ENCODE results near the gene VPS9D1. TPM values are rescaled to one million over a fixed set of nuclear protein-coding genes. Genes with fewer than 3 reads are reported as not detected.

VPS9D1 gene, protein sequence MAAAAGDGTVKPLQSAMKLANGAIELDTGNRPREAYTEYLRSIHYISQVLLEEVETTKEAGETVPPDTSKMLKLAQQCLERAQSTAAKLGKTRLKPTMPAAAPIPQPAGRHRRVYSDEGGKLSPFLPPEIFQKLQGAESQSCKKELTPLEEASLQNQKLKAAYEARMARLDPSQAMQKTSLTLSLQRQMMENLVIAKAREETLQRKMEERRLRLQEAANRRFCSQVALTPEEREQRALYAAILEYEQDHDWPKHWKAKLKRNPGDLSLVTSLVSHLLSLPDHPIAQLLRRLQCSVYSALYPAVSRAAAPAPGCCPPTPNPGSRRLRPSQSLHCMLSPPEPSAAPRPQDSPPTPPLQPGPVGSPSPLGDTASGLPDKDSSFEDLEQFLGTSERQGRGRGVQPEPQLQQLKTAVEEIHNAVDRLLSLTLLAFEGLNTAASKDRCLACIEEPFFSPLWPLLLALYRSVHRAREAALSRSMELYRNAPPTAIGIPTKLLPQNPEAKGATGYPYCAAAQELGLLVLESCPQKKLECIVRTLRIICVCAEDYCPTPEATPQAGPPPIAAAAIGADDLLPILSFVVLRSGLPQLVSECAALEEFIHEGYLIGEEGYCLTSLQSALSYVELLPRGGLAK
- 9.1 TPM for total RNA-seq (ENCODE audit: insufficient read depth, low replicate concordance)

DNA sequence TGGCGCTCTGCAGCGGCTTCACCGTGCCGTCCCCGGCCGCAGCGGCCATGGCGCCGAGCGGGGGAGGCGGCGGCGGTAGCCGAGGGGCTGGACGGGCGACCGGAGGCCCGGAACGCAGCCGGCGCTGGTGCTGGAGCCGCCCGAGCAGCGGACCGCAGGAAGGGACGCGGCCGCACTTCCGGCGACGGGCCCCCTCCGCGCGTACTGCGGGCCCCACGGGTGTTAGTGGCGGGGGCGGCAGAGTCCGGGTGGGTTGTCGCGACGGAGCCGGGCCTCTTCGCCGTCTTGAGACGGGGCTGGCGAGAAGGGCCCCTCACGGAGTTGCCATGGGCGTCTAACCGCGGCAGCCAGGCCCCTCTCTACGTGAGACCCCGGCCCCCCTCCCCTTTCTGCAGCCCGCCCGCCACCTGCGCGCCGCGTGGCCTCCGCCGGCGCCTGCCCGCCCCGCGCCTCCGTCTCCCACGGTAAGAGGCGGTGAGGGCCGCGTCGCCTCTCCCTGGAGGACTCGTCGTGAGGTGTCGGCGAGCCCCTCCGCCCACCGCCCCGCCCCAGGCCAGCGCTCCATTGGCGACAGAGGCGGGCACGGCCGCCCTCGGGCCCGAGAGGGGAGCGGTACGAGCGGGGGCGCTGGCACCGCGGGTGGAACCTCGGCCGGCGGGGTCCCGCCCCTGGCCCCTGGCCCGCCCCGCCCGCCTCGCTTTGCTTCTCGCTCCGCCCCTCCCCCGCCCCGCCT lies at the start of gene VPS9D1, which contains the start of gene ZNF276:
Gene VPS9D1 (minus strand): TSS at position 86 of the 733 bp plus-strand sequence. CDS start 37 bp downstream, at position 49.
Gene ZNF276 (plus strand): TSS at position 725 of the 733 bp plus-strand sequence. CDS start 104 bp downstream, outside the sequence.
- DNase-seq (ENCODE audit: low spot score): peak; percentile 90

DNA sequence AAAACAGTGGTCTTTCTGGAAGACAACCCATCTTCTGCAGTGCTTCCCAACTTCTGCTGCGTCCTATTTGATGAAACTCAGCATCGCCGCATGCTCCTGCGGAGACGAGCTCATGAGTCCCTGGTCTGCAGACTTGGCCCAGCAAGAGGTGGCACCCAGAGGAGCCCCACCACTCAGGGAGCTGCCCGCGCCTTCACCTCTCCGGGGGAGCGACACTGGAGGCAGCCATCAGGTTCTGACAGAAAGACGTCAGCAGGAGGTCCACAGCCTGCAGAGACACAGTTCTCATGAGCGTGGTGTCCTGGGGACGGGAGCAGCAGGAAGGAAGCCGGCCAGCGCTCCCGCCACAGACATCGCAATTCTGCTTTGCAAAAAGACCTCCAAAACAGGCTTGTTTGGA lies 49.7 kb upstream of the VPS9D1 start:
- no peak for DNase-seq (ENCODE audit: low spot score)

DNA sequence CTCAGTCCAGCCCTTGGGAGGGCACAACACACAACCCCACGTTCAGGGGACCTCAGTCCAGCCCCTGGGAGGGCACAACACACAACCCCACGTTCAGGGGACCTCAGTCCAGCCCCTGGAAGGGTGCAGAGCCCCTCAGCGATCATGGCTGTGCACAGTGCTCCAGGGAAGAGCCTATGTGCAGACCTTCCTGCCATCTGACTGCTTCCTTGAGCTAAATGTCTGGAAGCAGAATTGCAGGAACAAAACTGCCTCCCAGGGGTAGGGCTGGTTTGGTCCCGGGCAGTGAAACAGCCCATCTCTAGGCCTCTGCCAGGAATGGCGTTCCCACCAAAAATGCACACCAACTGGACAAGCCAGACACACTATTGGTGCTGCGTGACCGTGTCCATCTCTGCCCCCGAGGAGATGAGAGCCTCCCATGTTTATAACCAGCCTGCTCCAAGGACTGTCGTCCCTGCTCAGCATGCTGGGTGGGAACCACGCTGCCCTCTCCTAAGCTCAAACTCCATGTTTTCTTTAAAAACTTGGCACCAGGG lies 44.7 kb upstream of the VPS9D1 start:
- DNase-seq (ENCODE audit: low spot score): no peak

DNA sequence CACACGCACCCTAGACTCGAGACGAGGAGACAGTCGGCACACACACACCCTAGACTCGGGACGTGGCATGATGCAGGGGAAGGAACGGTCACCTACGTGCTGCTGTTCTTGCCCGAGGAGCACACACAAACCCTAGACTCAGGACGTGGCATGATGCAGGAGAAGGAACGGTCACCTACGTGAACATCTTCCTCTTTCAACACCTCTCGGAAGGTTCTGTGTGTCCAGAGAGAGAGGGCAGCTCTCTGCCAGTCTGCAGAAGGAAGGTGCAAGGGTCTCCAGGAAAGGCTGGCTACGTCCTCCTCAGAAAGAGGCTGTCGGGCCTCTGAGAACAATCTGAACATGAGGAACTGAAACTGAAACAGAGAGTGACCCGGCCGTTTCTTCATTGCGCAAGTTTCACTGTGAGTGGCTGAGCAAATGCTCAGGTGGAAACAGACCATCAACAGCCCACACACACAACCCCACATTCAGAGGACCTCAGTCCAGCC lies 44.1 kb upstream of the VPS9D1 start:
- peak; percentile 29 for DNase-seq (ENCODE audit: low spot score)

DNA sequence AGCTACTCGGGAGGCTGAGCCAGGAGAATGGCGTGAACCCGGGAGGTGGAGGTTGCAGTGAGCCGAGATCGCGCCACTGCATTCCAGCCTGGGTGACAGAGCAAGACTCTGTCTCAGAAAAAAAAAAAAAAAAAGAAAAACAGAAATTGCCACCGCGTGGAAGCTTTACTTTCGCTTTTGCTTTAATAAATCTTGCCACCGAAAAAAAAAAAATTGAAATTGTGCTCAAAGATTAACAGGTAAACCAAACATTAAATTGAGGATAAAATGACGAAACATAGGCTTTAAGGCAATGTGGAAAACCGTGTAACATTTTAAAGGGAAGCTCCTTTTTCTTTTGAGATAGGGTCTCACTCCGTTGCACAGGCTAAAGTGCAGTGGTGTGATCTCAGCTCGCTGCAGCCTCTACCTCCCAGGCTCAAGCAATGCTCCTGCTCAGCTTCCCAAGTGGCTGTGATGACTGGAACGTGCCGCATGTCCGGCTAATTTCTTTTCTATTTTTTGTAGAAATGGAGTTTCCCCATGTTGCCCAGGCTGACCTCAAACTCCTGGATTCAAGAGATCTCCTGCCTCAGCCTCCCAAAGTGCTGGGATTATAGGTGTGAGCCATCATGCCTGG lies 40.7 kb upstream of the VPS9D1 start:
- DNase-seq (ENCODE audit: low spot score): no peak

DNA sequence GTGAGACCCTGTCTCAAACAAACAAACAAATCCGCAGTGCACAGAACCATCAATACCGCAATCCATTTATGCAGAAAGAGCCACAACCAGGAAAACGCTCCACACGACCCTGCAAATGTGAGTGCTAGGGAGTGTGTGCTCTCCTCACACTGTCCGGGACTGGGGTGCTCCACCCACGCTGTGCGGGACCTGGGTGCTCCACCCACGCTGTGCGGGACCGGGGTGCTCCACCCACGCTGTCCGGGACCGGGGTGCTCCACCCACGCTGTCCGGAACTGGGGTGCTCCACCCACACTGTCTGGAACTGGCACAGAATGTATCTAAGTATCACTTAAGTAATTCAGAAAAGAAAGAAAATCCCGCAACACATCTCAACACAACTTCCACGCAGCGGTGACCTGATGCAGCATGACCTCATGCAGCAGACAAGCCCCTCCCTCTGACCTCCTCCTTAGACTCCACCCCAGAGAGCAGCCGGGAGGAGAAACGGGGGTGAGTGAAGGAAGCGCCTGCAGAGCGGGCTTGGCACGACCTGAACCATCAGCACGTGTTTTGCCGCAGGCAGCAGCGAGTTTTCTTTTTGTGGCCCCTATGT lies 39.1 kb upstream of the VPS9D1 start:
- DNase-seq (ENCODE audit: low spot score): no peak

DNA sequence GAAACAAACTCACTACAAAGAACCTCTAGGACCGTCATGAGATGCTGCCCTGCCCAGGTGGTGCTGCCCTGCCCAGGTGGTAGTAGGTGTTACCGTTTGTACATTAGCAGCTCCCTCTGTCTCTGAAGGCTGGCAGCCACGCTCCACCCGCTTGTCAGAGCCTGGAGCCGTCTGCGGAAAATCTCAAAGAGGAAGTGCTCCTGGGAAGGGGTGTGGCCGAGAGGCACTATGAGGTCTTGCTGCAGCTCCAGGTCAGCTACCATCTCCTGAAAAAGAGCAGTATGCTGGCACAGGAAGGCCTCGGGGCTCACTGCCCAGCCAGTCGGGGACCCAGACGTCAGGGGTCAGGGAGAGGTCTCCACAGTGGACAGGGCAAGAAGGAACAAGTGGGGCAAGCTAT lies 28.9 kb upstream of the VPS9D1 start:
- peak; percentile 16 for DNase-seq (ENCODE audit: low spot score)

DNA sequence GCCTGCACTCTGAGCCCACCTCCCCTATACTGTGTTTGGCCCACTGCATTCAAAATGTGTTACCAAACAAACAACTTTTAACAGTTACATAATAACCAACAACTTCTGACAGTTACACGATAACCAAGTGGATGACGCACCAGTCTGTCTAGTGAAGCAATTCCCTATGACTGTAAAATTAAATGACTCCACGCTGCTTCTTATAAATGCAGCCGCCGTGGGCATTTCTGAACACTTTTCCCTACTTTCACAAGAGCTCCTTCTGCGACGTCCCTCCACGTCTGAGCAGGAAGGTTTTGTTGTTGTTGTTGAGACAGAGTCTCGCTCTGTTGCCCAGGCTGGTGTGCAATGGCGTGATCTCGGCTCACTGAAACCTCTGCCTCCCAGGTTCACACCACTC lies 28.2 kb upstream of the VPS9D1 start:
- no peak for DNase-seq (ENCODE audit: low spot score)

DNA sequence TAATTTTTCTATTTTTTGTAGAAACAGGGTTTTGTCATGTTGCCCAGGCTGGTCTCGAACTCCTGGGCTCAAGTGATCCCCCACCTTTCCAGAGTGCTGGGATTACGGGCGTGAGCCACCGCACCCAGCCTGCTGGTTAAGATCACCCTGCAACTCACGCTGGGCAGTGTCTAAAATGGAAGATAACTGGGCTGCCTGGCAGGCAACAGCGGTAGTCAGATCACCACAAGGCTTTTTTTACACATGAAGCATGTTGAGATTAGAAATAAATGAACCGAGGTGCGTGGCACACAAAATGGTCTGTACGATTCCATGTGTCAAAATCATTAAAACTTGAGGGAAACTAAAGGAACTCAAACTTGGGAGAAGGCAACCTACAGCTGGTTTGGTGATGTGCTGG lies 27.4 kb upstream of the VPS9D1 start:
- no peak for DNase-seq (ENCODE audit: low spot score)

DNA sequence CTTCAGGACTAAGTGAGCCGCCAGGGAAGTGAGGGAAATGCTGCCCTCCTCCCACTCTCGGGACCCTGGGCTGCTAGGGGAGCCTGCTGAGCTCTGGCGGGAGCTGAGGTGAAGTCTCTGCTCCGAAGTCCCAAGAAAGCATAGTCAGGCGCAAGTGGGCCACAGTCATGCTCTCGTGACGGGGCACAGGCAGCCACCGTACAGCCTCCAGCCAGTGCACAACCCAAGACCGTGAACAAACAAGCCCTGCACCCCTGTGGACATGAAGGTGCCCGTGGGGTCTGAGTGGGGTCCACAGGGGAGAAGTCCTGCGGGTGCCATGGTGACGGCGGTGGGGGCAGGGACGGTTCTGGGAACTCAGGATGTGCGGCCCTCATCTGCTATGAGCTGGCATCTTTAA lies 25.3 kb upstream of the VPS9D1 start:
- no peak for DNase-seq (ENCODE audit: low spot score)

DNA sequence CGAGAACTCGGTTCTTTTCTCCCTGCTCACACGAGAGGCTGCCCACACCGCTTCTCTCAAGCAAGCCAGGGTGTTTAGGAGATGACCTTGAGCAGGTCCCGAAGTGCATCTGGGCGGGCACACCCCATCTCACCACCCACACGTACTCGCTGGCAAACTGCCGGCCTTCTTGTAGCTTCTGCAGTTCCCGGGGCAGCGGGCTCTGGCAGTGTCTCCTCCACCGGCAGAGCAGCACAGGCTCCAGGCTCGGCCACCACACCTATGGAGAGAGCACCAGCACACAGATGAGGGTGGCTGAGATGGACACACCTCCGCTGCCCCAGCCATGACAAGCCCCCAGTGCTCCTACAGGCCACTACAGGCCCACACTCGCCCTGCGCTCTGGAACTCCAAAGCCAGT lies 24.1 kb upstream of the VPS9D1 start:
- DNase-seq (ENCODE audit: low spot score): no peak

DNA sequence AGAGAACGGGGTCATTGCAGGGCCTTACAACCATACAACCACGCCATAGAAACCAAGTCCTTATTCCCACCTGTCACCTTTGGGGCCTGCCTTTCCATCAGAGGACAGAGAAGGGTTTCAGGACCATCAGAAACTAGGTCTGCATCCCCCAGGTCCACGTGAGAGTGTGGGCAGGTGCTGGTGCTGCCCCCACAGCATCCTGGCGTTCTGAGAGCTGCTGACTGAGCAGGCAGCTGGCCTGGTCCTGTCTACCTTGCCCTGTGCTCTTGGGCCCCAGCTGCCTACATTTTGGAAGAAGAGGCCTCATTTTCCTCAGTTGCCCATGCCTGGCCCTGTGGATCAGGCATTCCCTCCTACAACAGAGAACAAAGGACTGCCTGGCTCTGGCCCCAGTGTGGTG lies 22.2 kb upstream of the VPS9D1 start:
- no peak for DNase-seq (ENCODE audit: low spot score)

DNA sequence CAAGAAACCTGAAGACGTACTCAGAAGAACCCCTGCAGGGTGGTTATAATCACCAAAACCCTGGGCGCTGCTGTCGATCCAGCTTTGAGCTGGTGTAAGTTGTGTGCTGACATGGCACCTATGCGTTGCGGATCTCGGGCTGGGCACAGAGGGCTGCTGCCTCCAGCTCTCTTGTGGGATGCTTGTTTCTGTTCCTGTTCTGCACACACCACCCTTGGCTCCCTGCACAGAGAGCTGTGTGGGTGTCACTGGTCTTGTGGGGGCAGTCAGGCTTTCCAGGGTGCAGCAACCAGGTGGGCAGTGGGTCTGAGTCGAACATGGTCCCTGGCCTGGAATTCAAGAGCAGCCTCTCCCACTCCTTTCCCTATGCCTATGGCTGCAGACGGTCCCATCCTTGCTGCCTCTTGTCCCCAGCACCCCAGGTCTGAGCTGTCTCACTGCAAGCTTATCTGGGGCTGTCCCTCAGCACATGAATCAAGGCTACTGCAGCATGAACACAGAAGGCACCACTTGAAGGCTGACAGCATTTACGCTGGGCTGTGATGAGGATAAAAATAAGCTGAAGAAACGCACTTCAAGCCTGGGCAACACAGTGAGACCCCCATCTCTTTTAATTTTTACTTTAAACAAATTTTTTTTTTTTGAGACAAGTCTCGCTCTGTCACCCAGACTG lies 20.8 kb upstream of the VPS9D1 start:
- no peak for DNase-seq (ENCODE audit: low spot score)

DNA sequence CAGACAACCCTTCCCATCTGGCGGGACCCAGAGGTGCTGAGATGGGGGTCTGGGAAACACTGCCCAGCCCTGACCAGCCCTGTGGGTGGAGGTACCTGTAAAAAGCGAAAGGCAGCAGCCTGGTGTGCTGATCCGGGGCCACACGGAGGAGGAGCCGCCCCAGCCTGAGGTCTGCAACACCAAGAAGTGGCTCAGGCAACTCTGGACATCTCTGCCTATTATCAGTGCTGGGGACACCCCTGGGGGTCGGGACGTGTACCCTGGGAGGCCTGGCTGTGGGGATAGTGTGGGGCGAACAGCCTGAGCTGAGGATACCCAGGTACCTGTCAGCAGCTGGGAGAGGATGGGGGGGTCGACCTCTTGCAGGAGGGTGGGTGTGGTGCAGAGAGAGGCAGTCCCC lies 18.7 kb upstream of the VPS9D1 start:
- DNase-seq (ENCODE audit: low spot score): no peak

DNA sequence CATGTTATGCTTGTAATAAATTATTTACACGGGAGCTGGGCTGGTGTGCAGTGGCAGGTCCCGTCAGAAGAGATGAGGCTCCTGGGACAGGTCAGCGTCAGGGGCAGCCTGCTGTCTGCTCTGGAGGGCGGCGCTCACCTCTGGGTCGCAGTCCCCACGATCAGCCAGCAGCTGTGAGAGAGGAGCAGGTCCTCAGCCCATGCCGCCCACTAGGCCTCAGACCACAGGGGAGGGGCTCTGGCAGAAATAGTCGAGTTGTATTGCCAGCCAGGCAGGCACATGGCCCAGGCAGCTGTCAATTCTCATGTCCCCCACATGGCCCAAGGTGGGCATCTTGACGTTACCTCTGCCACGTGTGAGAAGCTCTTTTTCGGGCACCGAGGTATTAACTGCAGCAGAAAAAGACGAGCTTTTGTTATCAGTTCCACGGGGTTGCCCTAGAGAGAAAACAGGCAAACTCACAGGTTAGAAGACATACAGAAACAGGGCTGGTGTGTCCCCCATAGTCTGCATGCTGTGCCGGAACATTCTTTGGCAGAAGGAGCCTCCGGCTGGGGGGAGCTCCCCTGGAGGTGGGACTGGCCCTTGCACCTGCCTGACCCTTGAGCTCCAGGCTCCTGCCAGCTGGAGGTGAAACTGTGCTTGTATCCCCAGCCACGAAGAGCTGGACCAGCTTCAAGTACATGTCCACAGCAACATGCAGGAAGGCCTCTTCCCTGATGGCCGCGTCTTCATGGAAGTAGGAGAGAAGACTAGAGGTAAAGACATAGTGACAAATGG lies 18.0 kb upstream of the VPS9D1 start:
- DNase-seq (ENCODE audit: low spot score): no peak

DNA sequence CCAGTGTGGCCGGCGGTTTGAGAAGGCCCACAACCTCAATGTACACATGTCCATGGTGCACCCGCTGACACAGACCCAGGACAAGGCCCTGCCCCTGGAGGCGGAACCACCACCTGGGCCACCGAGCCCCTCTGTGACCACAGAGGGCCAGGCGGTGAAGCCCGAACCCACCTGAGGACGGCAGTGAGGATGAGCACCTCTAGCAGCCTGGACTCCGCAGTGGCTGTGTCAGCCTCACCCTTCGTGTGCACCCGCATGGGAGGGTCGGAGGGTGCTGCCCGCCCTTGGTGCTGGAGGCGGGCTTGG lies 17.3 kb upstream of the VPS9D1 start:
- no peak for DNase-seq (ENCODE audit: low spot score)

DNA sequence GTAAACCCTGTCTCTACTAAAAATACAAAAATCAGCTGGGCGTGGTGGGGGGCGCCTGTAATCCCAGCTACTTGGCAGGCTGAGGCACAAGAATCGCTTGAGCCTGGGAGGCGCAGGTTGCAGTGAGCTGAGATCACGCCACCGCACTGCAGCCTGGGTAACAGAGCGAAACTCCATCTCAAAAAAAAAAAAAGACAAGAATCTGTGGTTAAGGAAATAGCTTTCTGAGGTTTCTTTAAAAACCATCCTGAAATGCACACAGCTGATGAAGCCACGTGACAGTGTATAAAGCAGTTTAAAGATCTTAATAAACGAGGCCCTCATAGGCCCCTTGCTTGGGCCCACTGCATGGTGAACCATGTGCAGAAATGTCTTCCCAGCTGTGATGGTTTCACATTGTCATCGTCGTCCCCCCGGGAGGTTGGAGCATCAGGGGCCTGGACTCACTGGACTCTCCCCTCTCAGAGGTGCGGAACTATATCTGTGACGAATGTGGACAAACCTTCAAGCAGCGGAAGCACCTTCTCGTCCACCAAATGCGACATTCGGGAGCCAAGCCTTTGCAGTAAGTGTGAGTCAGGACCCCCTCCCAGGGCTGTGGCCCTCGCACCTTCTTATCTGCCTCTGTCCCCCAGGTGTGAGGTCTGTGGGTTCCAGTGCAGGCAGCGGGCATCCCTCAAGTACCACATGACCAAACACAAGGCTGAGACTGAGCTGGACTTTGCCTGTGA lies 16.8 kb upstream of the VPS9D1 start:
- DNase-seq (ENCODE audit: low spot score): no peak

DNA sequence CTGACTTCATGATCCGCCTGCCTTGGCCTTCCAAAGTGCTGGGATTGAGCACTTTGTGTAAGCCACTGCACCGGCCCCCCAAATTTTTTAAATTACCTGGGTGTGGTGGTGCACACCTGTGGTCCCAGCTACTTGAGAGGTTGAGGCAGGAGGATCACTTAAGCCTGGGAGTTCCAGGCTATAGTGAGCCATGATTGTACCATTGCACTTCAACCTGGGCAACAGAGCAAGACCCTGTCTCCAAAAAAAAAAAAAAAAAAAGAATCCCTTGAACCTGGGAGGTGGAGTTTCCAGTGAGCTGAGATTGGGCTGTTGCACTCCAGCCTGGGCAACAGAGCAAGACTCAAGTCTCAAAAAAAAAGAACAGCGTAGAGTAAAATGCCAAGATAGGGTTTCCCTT lies 15.9 kb upstream of the VPS9D1 start:
- no peak for DNase-seq (ENCODE audit: low spot score)

DNA sequence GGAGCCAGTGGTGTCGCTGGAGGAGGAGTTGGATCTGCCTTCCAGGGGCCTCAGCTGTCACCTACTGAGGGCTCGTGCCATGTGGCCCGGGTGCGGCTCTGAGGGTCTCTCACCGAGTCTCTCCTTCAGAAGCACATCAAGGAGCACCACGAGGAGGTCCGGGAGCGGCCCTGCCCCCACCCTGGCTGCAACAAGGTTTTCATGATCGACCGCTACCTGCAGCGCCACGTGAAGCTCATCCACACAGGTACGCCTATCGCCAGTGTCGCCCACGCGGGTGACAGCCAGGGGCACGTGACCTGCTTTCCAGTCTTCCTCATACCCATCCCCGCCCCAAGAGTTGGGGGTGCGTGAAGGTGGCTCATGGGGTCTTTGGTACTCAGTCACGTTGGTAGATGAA lies 13.1 kb upstream of the VPS9D1 start:
- DNase-seq (ENCODE audit: low spot score): no peak

Measured in umbilical cord (tissue), 2 donors.